AML-193 (cell line): ENCODE data around the gene ZNF280D.

ENCODE experiments used
- DNase-seq, 2 experiments: peaks; one replicate each; lab custom pipeline; 2025; lab: John Stamatoyannopoulos, UW

The ZNF280D gene

GRCh38 chr15:56640127-56640526 lies 93.2 kb downstream of the ZNF280D start:
- DNase-seq, result no peak

- DNase-seq, result no peak
Observed at GRCh38 chr15:56639631-56640030, 93.7 kb downstream of the ZNF280D start.

- DNase-seq, result no peak
Observed at GRCh38 chr15:56631765-56632164, 101.5 kb downstream of the ZNF280D start.

- no peak for DNase-seq
Observed at GRCh38 chr15:56628893-56629532, 104.3 kb downstream of the ZNF280D start.

GRCh38 chr15:56619887-56620286 lies 113.4 kb downstream of the ZNF280D start:
- no peak for DNase-seq

- no peak for DNase-seq
Observed at GRCh38 chr15:56617628-56618027, 115.7 kb downstream of the ZNF280D start.

- no peak for DNase-seq
Observed at GRCh38 chr15:56616551-56616950, 116.8 kb downstream of the ZNF280D start.

GRCh38 chr15:56613811-56614210 lies 119.5 kb downstream of the ZNF280D start:
- no peak for DNase-seq

GRCh38 chr15:56608993-56609392 lies 124.3 kb downstream of the ZNF280D start:
- no peak for DNase-seq

- DNase-seq, result no peak
Observed at GRCh38 chr15:56608140-56608778, 125.0 kb downstream of the ZNF280D start.

- DNase-seq, result no peak
Observed at GRCh38 chr15:56602253-56602652, 131.1 kb downstream of the ZNF280D start.

GRCh38 chr15:56600380-56600779 lies 132.9 kb downstream of the ZNF280D start:
- DNase-seq, result no peak

- DNase-seq, result no peak
Observed at GRCh38 chr15:56598991-56599390, 134.3 kb downstream of the ZNF280D start.

- no peak for DNase-seq
Observed at GRCh38 chr15:56587686-56588085, 145.6 kb downstream of the ZNF280D start.

- no peak for DNase-seq
Observed at GRCh38 chr15:56586206-56586605, 147.1 kb downstream of the ZNF280D start.

- no peak for DNase-seq
Observed at GRCh38 chr15:56582785-56583184, 150.5 kb downstream of the ZNF280D start.
